GM12872 (cell line): ENCODE results near the gene CAPN15.

Experiments used
- CTCF ChIP-seq: IDR thresholded peaks from 3 replicates; pipeline ENCODE4 v1.5.1; 2011; ENCODE audit warnings: low read depth, mild to moderate bottlenecking, low read length, moderate library complexity; ENCODE audit not compliant: insufficient read depth

The CAPN15 gene

DNA sequence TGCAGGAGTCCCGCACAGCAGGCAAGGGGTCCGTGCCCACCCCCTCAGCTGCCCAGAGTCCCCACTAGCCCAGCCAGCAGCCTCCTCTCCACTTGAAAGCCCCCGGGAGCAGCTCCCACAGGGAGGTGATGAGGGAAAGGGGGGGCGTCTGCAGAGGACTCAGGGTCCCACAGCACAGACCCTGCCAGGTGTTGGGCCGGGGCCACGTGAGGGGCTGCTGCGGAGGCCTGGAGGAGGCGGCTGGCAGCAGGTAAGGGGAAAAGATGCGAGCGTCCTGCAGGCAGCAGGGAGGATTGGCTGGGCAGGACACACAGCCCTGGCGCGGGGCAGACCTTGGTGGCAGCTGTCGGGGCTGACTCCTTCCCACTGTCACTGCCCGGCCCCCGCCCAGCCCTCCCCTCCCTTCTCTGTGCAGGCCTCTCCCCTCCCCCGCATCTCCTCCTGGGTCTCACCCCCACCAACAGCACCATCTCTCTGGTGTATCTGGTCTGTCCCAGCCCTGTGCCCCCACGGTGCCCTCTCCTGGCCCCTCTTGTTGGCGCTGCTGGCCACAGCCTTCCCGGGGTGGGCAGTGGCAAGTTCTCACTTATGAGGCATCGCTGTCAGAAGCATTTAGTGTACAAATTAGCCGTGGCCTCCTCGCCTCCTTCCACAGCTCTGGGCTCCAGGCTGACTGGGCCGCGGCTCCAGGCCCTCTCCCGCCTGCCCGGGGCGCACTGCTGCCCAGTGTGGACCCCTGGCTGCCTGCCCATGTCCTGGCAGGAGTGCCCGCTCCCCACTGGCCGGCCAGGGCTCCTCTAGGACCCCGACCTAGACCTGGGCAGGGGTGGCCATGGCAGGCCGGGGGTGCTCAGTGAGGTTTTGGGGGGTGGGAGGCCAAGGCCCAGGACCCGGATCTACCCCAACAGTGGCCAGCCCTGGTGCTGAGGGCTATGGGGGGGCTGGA lies 28.3 kb downstream of the CAPN15 start:
- no peak for TF ChIP-seq CTCF

DNA sequence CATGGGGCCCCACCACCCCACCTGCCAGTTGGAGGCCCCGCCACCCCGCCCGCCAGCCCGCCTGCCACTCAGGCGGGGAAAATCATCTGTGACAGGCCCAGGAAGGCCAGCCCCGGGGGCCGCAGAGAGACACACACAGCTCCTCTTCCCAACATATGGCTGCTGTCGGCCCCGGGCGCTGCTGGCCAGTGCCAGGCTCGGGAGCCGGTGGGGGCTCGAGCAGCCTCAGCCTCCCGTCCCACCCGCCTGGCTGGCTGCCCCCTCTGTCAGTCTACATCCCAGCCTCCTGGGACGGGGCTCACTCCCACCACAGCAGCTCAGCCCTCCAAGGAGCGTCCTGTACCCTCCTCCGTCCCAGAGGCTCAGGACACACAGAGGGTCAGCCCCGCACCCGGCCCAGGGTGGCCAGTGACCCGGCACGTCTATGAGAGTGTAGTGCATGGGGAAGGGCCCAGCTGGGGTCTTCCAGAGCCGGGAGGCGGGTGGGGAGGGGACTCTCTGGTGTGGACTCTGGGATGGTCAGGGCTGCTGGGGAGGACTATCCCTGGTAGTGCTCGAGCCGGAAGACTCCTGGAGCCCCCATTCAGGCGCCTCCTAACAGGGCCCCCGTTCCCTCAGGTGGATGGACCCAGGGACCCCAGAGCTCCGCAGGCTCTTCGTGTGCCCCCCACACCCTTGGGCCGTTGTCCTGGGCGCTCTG lies 29.1 kb downstream of the CAPN15 start:
- no peak for TF ChIP-seq CTCF

DNA sequence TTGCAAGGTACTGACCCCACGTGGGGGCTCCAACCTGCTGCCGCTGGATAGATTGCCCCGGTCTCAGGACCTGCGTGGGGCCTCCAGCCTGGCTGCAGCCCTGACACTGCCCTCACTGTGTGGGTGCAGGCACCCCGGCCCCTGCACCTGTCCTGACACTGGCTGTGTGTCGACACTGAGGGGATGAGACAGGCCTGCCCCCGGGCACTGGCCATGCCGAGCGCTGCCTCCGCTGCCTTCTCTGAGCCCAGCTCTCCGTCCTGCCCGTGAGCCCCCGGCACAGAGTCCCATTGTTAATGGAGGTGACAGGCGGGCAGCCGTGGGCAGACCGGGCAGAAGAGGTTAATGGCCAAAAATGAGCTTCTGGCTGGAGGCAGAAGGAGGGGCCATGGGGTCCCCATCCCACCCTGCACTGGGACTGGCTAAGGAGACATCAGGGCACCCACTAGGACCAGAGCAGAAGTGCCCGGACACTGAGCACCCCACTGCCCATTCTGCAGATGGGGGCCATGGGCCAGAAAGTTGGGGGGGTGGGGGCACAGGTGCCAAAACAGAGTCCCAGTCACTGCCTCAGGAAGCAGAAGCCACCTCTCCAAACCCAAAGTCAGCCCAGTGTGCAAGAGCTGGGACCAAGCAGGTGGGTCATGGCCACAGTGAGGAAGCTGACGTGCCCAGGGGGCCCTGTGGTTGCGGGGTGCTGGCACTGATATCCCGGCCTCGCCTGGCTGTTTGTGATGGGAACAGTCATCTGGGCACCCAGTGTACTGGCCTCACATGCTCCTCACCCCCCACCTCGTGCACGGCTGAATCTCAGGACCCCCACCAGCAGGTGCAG lies 30.2 kb downstream of the CAPN15 start:
- no peak for TF ChIP-seq CTCF

- no peak for TF ChIP-seq CTCF
These were observed 30.9 kb downstream of the CAPN15 start for GRCh38 chr16:558298-559020.

- TF ChIP-seq CTCF, result no peak
These were observed 31.5 kb downstream of the CAPN15 start for GRCh38 chr16:559021-559380.

DNA sequence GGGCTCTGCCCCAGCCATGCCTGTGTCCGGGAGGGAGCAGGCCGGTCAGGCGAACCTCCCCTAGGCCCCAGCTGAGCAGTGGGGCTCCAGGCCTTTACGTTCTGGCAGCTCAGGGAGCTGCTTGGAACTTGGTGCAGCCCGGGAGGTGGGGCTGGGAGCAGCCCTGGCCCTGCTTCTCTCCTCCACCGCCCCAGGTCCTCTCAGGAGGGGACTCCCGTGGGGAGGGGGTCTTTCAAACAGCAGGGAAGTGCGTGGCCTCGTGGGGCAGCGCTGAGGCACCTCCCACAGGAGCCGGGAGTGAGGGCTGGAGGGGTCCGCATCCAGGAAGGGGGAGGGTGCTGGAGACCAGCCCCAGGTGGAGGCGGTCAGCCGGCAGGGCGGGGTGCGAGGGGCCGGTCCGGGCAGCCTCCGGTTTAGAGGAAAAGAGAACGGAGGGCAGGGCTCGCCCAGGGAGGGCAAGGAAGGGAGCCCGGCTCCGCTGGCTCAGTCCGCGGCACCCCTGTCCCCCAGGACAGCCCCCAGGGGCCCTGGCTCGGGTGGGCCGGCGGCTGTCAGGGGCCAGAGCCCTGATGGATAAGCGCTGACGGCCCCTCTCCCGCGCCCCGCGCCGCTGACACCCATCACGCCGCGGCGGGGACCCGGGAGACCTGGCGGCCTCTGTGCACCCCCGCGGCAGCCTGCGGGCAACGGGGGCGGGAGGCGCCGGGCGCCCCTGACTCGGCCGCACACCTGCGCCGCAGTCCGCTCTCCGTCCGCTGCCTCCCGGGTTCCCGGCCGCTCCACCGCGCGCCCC lies 32.1 kb downstream of the CAPN15 start:
- no peak for TF ChIP-seq CTCF
